Activated B cell treated with CpG ODN at 0.5 μM for 24 hours (primary cell): ENCODE data around the gene MTHFR. TPM values are rescaled to one million over a fixed set of nuclear protein-coding genes. Genes with fewer than 3 reads are reported as not detected.

Experiments
- ATAC-seq: fragments of 200-7000 bp; cut with Tn5 transposase; one replicate; pipeline ENCODE4 v1.10.0; 2021; ENCODE audit warnings: low read depth, mild to moderate bottlenecking, moderate library complexity
- CTCF ChIA-PET: fragments of 350-600 bp; sonication (Branson Sonifier 250); formaldehyde crosslinking; loops from one replicate; lab custom pipeline; 2021; ENCODE audit warnings: antibody characterized with exemption; lab: Charles Lee
- POLR2A ChIA-PET: fragments of 350-600 bp; sonication (Branson Sonifier 250); formaldehyde crosslinking; loops from one replicate; lab custom pipeline; 2021; ENCODE audit warnings: antibody characterized with exemption; lab: Charles Lee
- DNase-seq: peaks from one replicate; pipeline ENCODE4 v3.0.0; 2022
- H3K27ac Mint-ChIP-seq: one replicate; pipeline ENCODE4 v1.8.0; 2020; ENCODE audit warnings: mixed read lengths
- H3K27me3 Mint-ChIP-seq: one replicate; pipeline ENCODE4 v1.8.0; 2021; ENCODE audit warnings: mixed read lengths
- H3K36me3 Mint-ChIP-seq: one replicate; pipeline ENCODE4 v1.8.0; 2021; ENCODE audit warnings: low read depth, mixed read lengths
- H3K4me1 Mint-ChIP-seq: one replicate; pipeline ENCODE4 v1.8.0; 2021; ENCODE audit warnings: mixed read lengths
- H3K4me3 Mint-ChIP-seq: one replicate; pipeline ENCODE4 v1.8.0; 2020; ENCODE audit warnings: mild to moderate bottlenecking, mixed read lengths
- H3K9me3 Mint-ChIP-seq: one replicate; pipeline ENCODE4 v1.8.0; 2020; ENCODE audit warnings: mixed read lengths
- intact Hi-C: fragments of 100-400 bp; cut with micrococcal nuclease; formaldehyde crosslinking; loops from one replicate; pipeline ENCODE4 v1.15.1; 2024
- total RNA-seq: library from RNA; stranded (reverse); gene quantifications from 2 replicates; pipeline ENCODE4 v1.2.3, GENCODE V29; 2022
- TF ChIP-seq, protein P1 (sequence below): fragments of 200-600 bp; IDR thresholded peaks from one replicate; pipeline ENCODE4 v1.8.0; 2022; ENCODE audit warnings: antibody characterized with exemption, mild to moderate bottlenecking

MTHFR gene
- total RNA-seq, 1 donor from 2014 or later = 56.9 TPM

DNA sequence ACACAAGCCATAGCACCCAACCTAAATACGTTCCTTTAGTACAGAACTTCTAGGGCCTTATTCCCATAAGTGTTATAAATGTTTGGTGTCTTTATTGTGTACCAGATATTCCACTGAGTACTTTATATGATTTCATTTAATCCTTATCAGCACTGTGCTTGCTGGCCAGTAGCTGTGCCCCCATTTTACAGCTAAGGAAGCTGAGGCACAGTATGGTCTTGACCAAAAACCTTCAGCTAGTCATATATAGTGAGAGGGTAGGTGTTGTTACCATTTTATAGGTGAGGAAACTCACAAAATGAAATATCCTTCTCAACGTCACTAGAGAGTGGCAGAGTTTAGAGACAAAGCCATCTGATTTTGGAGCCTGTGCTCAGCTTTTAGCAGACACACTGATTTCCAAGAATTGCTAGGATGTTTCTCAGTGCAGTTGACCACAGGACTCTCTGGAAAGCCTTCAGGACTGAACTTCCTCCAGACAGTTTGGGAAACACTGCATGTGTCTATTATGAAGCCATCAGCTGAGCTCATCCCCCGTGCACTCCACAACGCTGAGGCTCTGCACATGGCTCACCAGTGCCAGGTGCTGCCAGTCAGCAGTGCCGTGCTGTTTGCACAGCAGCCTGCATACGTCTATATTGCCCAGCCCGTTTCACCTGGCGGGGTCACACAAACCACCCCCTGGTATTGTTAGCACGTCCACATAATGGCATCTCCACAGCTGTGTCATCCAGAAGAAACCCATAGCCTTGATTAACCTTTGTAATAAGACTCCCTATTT lies 26.4 kb upstream of the MTHFR start:
- Mint-ChIP-seq H3K36me3 (peaks cover 92% of the 10 kb centered on the region), H3K27me3 (no peaks in the 10 kb centered on the region), H3K9me3 (no peaks in the 10 kb centered on the region), H3K4me3 (no peak overlapping the region), H3K27ac (no peak overlapping the region), H3K4me1 (no peaks in the 10 kb centered on the region)
- ChIA-PET CTCF (no interaction called here), POLR2A (interaction anchor here (1.0 to 1.7 kb wide), 2 partner anchors 76 to 78 kb away, joined by 6 read pairs; no protein-coding TSS in a partner anchor)
- no peak for DNase-seq
- TF ChIP-seq, protein P1, sequence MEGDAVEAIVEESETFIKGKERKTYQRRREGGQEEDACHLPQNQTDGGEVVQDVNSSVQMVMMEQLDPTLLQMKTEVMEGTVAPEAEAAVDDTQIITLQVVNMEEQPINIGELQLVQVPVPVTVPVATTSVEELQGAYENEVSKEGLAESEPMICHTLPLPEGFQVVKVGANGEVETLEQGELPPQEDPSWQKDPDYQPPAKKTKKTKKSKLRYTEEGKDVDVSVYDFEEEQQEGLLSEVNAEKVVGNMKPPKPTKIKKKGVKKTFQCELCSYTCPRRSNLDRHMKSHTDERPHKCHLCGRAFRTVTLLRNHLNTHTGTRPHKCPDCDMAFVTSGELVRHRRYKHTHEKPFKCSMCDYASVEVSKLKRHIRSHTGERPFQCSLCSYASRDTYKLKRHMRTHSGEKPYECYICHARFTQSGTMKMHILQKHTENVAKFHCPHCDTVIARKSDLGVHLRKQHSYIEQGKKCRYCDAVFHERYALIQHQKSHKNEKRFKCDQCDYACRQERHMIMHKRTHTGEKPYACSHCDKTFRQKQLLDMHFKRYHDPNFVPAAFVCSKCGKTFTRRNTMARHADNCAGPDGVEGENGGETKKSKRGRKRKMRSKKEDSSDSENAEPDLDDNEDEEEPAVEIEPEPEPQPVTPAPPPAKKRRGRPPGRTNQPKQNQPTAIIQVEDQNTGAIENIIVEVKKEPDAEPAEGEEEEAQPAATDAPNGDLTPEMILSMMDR = no peak
- ATAC-seq = no peak
- intact Hi-C loops = loop anchor here (10.0 kb wide), 1 partner anchor 47 kb away; no protein-coding TSS in a partner anchor

DNA sequence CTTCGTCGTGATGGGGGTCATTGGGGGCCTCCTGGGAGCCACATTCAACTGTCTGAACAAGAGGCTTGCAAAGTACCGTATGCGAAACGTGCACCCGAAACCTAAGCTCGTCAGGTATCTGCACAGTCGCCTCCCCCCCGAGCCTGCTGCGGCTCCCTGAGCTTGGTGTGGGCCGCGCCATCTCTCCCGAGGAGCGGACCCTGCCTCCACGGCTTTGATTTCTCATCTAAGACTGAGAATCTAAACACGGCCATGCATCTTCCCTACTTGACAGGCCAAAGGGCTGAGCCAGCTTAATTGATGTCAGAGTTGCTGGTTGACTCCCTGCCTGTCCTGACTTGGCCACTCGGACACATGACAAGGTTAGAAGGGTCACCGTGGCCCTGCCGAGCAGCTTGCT lies 22.7 kb upstream of the MTHFR start:
- POLR2A ChIA-PET = no interaction called here
- no peak for ATAC-seq
- Mint-ChIP-seq H3K4me3 (no peak overlapping the region), H3K36me3 (peaks cover 93% of the 10 kb centered on the region), H3K27me3 (no peaks in the 10 kb centered on the region), H3K4me1 (no peaks in the 10 kb centered on the region), H3K9me3 (no peaks in the 10 kb centered on the region), H3K27ac (no peak overlapping the region)
- DNase-seq = no peak
- CTCF ChIA-PET = no interaction called here
- intact Hi-C loops = no loop called here
- TF ChIP-seq, protein P1 = no peak

DNA sequence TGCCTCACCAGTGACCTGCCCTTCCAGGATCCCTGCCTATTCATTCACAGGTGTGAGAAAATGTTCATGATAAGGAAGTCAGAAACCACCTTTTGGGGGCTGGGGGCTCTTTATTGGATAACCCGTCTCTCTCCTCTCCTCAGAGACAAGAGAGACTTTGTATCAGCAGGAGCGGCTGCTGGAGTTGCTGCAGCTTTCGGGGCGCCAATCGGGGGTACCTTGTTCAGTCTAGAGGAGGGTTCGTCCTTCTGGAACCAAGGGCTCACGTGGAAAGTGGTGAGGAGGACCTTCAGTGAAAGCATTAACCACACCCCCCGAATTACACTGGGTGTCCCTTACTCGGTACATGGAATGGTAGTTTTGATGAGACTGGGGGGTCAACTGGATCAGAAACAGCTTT lies 21.2 kb upstream of the MTHFR start:
- TF ChIP-seq, protein P1 = no peak
- Mint-ChIP-seq H3K4me3 (no peak overlapping the region), H3K27me3 (no peaks in the 10 kb centered on the region), H3K36me3 (peaks cover 91% of the 10 kb centered on the region), H3K9me3 (no peaks in the 10 kb centered on the region), H3K4me1 (no peaks in the 10 kb centered on the region), H3K27ac (no peak overlapping the region)
- CTCF ChIA-PET = no interaction called here
- POLR2A ChIA-PET = no interaction called here
- DNase-seq (no peak), ATAC-seq (no peak)
- intact Hi-C loops = no loop called here

DNA sequence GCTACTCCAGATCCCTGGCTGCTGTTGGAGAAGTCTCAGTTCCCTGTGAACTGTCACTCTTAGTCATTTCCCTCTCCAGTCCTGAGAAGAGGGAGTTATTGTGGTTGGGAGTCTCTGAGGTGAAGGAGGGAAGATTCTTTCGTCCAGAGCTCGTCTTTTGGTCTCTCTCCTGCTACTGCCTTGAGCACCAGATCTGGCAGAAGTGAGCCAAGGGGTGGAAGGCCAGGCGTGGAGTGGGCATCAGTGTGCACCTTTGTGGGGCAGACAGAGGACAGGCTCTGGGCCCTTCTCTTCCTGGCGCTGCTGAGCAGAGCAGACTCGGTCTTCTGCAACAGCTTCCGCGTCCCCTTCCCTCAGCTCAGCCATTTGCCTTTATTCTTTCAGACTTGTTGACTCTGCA lies 19.4 kb upstream of the MTHFR start:
- ChIA-PET POLR2A (no interaction called here), CTCF (interaction anchor here (1.1 kb wide), 1 partner anchor 40 kb away, joined by 3 read pairs; no protein-coding TSS in a partner anchor)
- Mint-ChIP-seq H3K4me1 (no peaks in the 10 kb centered on the region), H3K4me3 (no peak overlapping the region), H3K36me3 (peaks cover 94% of the 10 kb centered on the region), H3K27ac (peak overlapping the region; percentile 12), H3K27me3 (no peaks in the 10 kb centered on the region), H3K9me3 (no peaks in the 10 kb centered on the region)
- no peak for DNase-seq
- ATAC-seq = no peak
- intact Hi-C loops = no loop called here
- TF ChIP-seq, protein P1 = no peak

DNA sequence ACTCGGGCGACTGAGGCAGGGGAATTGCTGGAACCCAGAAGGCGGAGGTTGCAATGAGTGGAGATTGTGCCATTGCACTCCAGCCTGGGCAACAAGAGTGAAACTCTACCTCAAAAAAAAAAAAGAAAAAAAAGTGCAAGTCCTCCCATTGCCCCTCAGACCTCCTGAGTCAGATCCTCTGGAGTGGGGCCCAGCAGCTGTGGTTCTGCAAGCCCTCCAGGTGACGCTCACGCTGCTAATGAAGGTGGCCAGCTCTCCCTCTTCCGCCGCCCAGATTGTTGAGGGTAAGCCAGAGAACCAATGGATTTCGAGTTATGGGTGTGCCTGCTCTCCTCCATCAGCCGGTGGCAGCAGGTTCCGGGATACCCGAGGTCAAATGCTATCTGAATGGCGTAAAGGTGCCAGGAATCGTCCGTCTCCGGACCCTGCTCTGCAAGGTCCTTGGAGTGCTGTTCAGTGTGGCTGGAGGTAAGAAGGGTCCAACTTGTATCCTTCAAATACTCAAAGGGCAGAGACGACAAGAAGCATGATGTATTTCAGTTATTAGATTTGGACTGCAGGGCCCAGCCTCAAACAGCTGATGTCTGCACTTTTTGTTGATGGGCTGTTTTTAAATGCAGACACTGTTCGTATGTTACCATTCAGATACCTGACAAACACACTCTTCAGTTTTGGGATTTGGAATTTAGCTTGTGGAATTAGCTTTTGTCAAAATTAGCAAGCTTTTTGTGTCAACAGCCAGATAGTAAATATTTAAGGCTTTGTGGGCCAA lies 17.8 kb upstream of the MTHFR start:
- ATAC-seq (no peak), DNase-seq (no peak)
- H3K36me3 Mint-ChIP-seq = peaks cover 95% of the 10 kb centered on the region
- CTCF ChIA-PET = no interaction called here
- POLR2A ChIA-PET = interaction anchor here (0.7 kb wide), 1 partner anchor 168 kb away, joined by 3 read pairs; no protein-coding TSS in a partner anchor
- no peaks in the 10 kb centered on the region for H3K9me3 Mint-ChIP-seq
- TF ChIP-seq, protein P1 = no peak
- no peaks in the 10 kb centered on the region for H3K4me1 Mint-ChIP-seq
- H3K27me3 Mint-ChIP-seq = no peaks in the 10 kb centered on the region
- no peak overlapping the region for H3K4me3 Mint-ChIP-seq
- no peak overlapping the region for H3K27ac Mint-ChIP-seq
- intact Hi-C loops = no loop called here
